ENCODE measurements around the gene CACNA1B. TPM values are rescaled to one million over a fixed set of nuclear protein-coding genes. Genes with fewer than 3 reads are reported as not detected.

Gene CACNA1B
- total and polyA plus RNA-seq, 8 donors = 0.15 to 0.34 (median 0.29) TPM; not detected in 1

GRCh38 chr9:137899551-137900360 is 22.2 kb downstream of the CACNA1B start:
- no peak for ATAC-seq
- no peaks in the 10 kb centered on the region for H3K4me1 ChIP-seq
- no peak for TF ChIP-seq CTCF (IDR thresholded peaks at IDR 0.05)
- H3K36me3 ChIP-seq = no peaks in the 10 kb centered on the region
- H3K4me3 ChIP-seq = no peak overlapping the region
- H3K27ac ChIP-seq = no peak overlapping the region
- no peak for DNase-seq
- H3K27me3 ChIP-seq = peaks cover 0 to 15% of the 10 kb centered on the region in 2 donors
- H3K9me3 ChIP-seq = no peaks in the 10 kb centered on the region
- intact Hi-C loops (cut with DNase I) = no loop called here

- TF ChIP-seq CTCF (IDR thresholded peaks at IDR 0.05) = no peak
- intact Hi-C loops (cut with DNase I) = no loop called here
- Histone ChIP-seq H3K9me3 (no peaks in the 10 kb centered on the region), H3K27ac (no peak overlapping the region), H3K27me3 (peaks cover 0 to 15% of the 10 kb centered on the region in 2 donors), H3K4me3 (no peak overlapping the region), H3K36me3 (no peaks in the 10 kb centered on the region), H3K4me1 (no peaks in the 10 kb centered on the region)
- DNase-seq (no peak), ATAC-seq (no peak)
These were observed 23.2 kb downstream of the CACNA1B start for GRCh38 chr9:137900584-137901310.

- Histone ChIP-seq H3K27me3 (peaks cover 0 to 15% of the 10 kb centered on the region in 2 donors), H3K36me3 (no peaks in the 10 kb centered on the region), H3K4me3 (no peak overlapping the region), H3K4me1 (no peaks in the 10 kb centered on the region), H3K9me3 (no peaks in the 10 kb centered on the region), H3K27ac (no peak overlapping the region)
- intact Hi-C loops (cut with DNase I) = no loop called here
- ATAC-seq (no peak), DNase-seq (no peak)
- TF ChIP-seq CTCF (IDR thresholded peaks at IDR 0.05) = no peak
These were observed 25.1 kb downstream of the CACNA1B start for GRCh38 chr9:137902646-137903045.

GRCh38 chr9:137905740-137906139 is 28.2 kb downstream of the CACNA1B start:
- peaks cover 0 to 18% of the 10 kb centered on the region in 2 donors for H3K27me3 ChIP-seq
- H3K4me1 ChIP-seq = no peaks in the 10 kb centered on the region
- no peak overlapping the region for H3K27ac ChIP-seq
- TF ChIP-seq CTCF (IDR thresholded peaks at IDR 0.05) = no peak
- H3K4me3 ChIP-seq = no peak overlapping the region
- DNase-seq (no peak), ATAC-seq (no peak)
- H3K9me3 ChIP-seq = no peaks in the 10 kb centered on the region
- no peaks in the 10 kb centered on the region for H3K36me3 ChIP-seq
- intact Hi-C loops (cut with DNase I) = no loop called here

DNA sequence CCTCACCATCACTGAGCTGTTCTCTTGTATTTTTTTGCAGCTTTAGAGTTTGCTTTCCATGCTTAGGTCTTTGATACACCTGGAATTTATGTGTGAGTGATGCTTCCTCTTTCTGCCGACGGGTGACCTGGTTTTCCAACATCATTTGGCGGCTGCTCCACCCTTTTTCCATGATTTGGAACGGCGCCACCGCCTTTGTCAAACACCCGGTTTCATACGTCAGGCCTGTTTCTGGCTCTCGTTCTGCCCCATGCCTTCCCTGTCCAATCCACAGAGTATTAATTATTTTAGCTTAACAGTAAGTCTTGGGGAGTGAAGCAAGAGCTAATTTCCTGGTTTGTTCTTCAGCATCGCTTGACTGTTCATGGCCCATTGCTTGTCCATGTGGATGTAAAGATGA is 30.2 kb downstream of the CACNA1B start:
- Histone ChIP-seq H3K27ac (no peak overlapping the region), H3K4me1 (no peaks in the 10 kb centered on the region), H3K27me3 (peaks cover 0 to 28% of the 10 kb centered on the region in 2 donors), H3K9me3 (no peaks in the 10 kb centered on the region), H3K36me3 (no peaks in the 10 kb centered on the region), H3K4me3 (no peak overlapping the region)
- no peak for TF ChIP-seq CTCF (IDR thresholded peaks at IDR 0.05)
- intact Hi-C loops (cut with DNase I) = no loop called here
- DNase-seq = no peak
- ATAC-seq = no peak

Data from left lung (tissue), 10 donors.